ENCODE data around the gene ZNF827. TPM values are rescaled to one million over a fixed set of nuclear protein-coding genes. Genes with fewer than 3 reads are reported as not detected.

Gene ZNF827
- total RNA-seq, 1 experiment from 2014 or later, result 19.1 TPM

DNA sequence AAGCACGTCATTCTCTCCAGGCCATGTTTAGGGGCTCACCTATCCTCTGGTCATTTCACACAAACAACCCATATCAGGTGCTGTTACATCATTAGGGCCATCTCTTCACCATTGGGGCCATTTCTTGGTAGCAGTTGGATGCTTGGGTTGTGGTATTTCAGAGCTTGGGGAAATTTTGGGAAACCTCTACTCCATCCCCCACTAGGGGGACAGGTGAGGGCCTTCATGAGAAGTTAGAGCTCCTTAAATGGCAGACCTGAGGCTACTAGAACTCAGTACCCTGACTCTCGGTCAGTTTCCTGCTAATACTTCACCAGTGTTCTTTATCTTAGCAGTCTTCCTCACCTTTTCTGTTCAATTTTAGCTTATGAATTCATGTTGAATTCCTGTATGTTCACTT is 50.2 kb downstream of the ZNF827 start:
- POLR2A ChIA-PET, result no interaction called here
- CTCF ChIA-PET, result interaction anchor here (1.1 to 1.6 kb wide), 3 partner anchors 11 to 1209 kb away, joined by 4 to 6 read pairs (median 4); no protein-coding TSS in a partner anchor
- ATAC-seq, result peak; percentile 50; the same call in 1 of the 2 replicates

GRCh38 chr4:145887241-145887991 is 51.2 kb downstream of the ZNF827 start:
- RAD21 ChIA-PET (ENCODE audit: low non-redundant PET in 1 of 2, low total read pairs in 2 of 2, uncharacterized antibody in 2 of 2, unreplicated experiment in 2 of 2), result no interaction called here

More for the DNA sequence above, 50.2 kb downstream of the ZNF827 start:
- peak; percentile 6; the same call in 1 of the 2 replicates for TF ChIP-seq RAD21 (IDR thresholded peaks at IDR 0.05; ENCODE audit: low read depth)
- TF ChIP-seq, protein P1, sequence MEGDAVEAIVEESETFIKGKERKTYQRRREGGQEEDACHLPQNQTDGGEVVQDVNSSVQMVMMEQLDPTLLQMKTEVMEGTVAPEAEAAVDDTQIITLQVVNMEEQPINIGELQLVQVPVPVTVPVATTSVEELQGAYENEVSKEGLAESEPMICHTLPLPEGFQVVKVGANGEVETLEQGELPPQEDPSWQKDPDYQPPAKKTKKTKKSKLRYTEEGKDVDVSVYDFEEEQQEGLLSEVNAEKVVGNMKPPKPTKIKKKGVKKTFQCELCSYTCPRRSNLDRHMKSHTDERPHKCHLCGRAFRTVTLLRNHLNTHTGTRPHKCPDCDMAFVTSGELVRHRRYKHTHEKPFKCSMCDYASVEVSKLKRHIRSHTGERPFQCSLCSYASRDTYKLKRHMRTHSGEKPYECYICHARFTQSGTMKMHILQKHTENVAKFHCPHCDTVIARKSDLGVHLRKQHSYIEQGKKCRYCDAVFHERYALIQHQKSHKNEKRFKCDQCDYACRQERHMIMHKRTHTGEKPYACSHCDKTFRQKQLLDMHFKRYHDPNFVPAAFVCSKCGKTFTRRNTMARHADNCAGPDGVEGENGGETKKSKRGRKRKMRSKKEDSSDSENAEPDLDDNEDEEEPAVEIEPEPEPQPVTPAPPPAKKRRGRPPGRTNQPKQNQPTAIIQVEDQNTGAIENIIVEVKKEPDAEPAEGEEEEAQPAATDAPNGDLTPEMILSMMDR (IDR thresholded peaks at IDR 0.05 in 2 of 3, conservative IDR thresholded peaks at IDR 0.05 in 1 of 3; ENCODE audit: borderline replicate concordance in 1 of 3, insufficient read depth in 1 of 3, low read depth in 2 of 3, low read length in 2 of 3), result peak in 2 of 3 experiments; percentile 36 to 41; a peak in 4 of 6 replicates
- no peak for TF ChIP-seq ZNF274 (IDR thresholded peaks at IDR 0.05; ENCODE audit: low read depth, low read length)
- no peaks in the 10 kb centered on the region for H3K27me3 ChIP-seq (ENCODE audit: insufficient read depth, low read length)
- H3K79me2 ChIP-seq (ENCODE audit: insufficient read depth, low read length), result no peaks in the 10 kb centered on the region; the same call in none of the 2 replicates
- no peaks in the 10 kb centered on the region for H3K9me3 ChIP-seq (ENCODE audit: control insufficient read depth in 1 of 2, insufficient read depth in 1 of 2, low read depth in 1 of 2, low read length in 2 of 2)
- no peak overlapping the region for H3K9ac ChIP-seq (ENCODE audit: low read length)
- BruUV-seq (replicated peaks), result no TSS peak
- no peak overlapping the region for H3K4me2 ChIP-seq (ENCODE audit: low read length)
- no peak overlapping the region for H3K4me3 ChIP-seq (replicated peaks in 1 of 2; ENCODE audit: low read depth in 1 of 2, low read length in 2 of 2)
- intact Hi-C loops (cut with micrococcal nuclease), result no loop called here
- H3K9me2 ChIP-seq (ENCODE audit: insufficient read depth), result no peaks in the 10 kb centered on the region
- H3K4me1 ChIP-seq (ENCODE audit: control insufficient read depth in 1 of 2, insufficient read depth in 2 of 2, low read length in 2 of 2), result no peaks in the 10 kb centered on the region
- RAD21 ChIA-PET (ENCODE audit: low non-redundant PET in 1 of 2, low total read pairs in 2 of 2, uncharacterized antibody in 2 of 2, unreplicated experiment in 2 of 2), result interaction anchor here (0.5 to 0.6 kb wide), 2 partner anchors 48 to 52 kb away, joined by 3 to 9 read pairs; no protein-coding TSS in a partner anchor
- H3K36me3 ChIP-seq (ENCODE audit: control insufficient read depth in 1 of 2, insufficient read depth in 2 of 2, low read length in 2 of 2), result peaks cover 0 to 2% of the 10 kb centered on the region in 2 experiments; a peak in 2 of 4 replicates
- H4K20me1 ChIP-seq (ENCODE audit: insufficient read depth), result no peaks in the 10 kb centered on the region
- H2AFZ ChIP-seq (ENCODE audit: low read depth, low read length, poor library complexity, severe bottlenecking), result no peak overlapping the region
- DNase-seq (ENCODE audit: low read depth, low spot score), result no peak
- H3K27ac ChIP-seq (ENCODE audit: low read depth, low read length), result no peak overlapping the region

More at GRCh38 chr4:145887241-145887991, 51.2 kb downstream of the ZNF827 start:
- Histone ChIP-seq H3K27me3 (ENCODE audit: insufficient read depth, low read length) (no peaks in the 10 kb centered on the region), H3K27ac (ENCODE audit: low read depth, low read length) (no peak overlapping the region), H2AFZ (ENCODE audit: low read depth, low read length, poor library complexity, severe bottlenecking) (no peak overlapping the region), H3K9ac (ENCODE audit: low read length) (no peak overlapping the region), H3K79me2 (ENCODE audit: insufficient read depth, low read length) (no peaks in the 10 kb centered on the region; the same call in none of the 2 replicates), H3K4me1 (ENCODE audit: control insufficient read depth in 1 of 2, insufficient read depth in 2 of 2, low read length in 2 of 2) (no peaks in the 10 kb centered on the region), H4K20me1 (ENCODE audit: insufficient read depth) (no peaks in the 10 kb centered on the region), H3K4me2 (ENCODE audit: low read length) (no peak overlapping the region), H3K9me3 (ENCODE audit: control insufficient read depth in 1 of 2, insufficient read depth in 1 of 2, low read depth in 1 of 2, low read length in 2 of 2) (no peaks in the 10 kb centered on the region), H3K36me3 (ENCODE audit: control insufficient read depth in 1 of 2, insufficient read depth in 2 of 2, low read length in 2 of 2) (peaks cover 0 to 2% of the 10 kb centered on the region in 2 experiments; a peak in 2 of 4 replicates), H3K4me3 (replicated peaks in 1 of 2; ENCODE audit: low read depth in 1 of 2, low read length in 2 of 2) (no peak overlapping the region), H3K9me2 (ENCODE audit: insufficient read depth) (no peaks in the 10 kb centered on the region)
- ChIA-PET POLR2A (no interaction called here), CTCF (interaction anchor here (1.6 kb wide), 1 partner anchor 10 kb away, joined by 6 read pairs; no protein-coding TSS in a partner anchor)
- ATAC-seq, result no peak
- intact Hi-C loops (cut with micrococcal nuclease), result no loop called here
- peak; percentile 10; the same call in 1 of the 2 replicates for TF ChIP-seq RAD21 (IDR thresholded peaks at IDR 0.05; ENCODE audit: low read depth)
- no peak for TF ChIP-seq ZBTB33 (IDR thresholded peaks at IDR 0.05; ENCODE audit: extremely low read depth, insufficient replicate concordance, low read length)
- DNase-seq (ENCODE audit: low read depth, low spot score), result no peak
- BruUV-seq (replicated peaks), result no TSS peak

All from HCT116 (cell line).